SU-DHL-6 (cell line): ENCODE results near the gene SRPK2.

Experiments
- EZH2phosphoT487 ChIP-seq: fragments of 200-600 bp; sonication (generic), shearing (Covaris generic); conservative IDR thresholded peaks from 2 replicates; pipeline ENCODE4 v1.6.1; 2018; ENCODE audit warnings: mild to moderate bottlenecking, antibody characterized with exemption, low read length, moderate library complexity, mixed read lengths
- TF ChIP-seq, protein P1 (sequence below): fragments of 200-600 bp; sonication (generic); IDR thresholded peaks from one replicate; pipeline ENCODE4 v1.5.1; 2017; ENCODE audit warnings: antibody characterized with exemption, mild to moderate bottlenecking, low read length, moderate library complexity; ENCODE audit not compliant: insufficient read depth, poor library complexity, severe bottlenecking

- TF ChIP-seq, protein P1, sequence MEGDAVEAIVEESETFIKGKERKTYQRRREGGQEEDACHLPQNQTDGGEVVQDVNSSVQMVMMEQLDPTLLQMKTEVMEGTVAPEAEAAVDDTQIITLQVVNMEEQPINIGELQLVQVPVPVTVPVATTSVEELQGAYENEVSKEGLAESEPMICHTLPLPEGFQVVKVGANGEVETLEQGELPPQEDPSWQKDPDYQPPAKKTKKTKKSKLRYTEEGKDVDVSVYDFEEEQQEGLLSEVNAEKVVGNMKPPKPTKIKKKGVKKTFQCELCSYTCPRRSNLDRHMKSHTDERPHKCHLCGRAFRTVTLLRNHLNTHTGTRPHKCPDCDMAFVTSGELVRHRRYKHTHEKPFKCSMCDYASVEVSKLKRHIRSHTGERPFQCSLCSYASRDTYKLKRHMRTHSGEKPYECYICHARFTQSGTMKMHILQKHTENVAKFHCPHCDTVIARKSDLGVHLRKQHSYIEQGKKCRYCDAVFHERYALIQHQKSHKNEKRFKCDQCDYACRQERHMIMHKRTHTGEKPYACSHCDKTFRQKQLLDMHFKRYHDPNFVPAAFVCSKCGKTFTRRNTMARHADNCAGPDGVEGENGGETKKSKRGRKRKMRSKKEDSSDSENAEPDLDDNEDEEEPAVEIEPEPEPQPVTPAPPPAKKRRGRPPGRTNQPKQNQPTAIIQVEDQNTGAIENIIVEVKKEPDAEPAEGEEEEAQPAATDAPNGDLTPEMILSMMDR = no peak
- no peak for TF ChIP-seq EZH2phosphoT487
Observed at GRCh38 chr7:105189859-105190492, 198.7 kb downstream of the SRPK2 start.
